Kidney (tissue), 14 donors: ENCODE data around the gene EXOC3. TPM values are rescaled to one million over a fixed set of nuclear protein-coding genes. Genes with fewer than 3 reads are reported as not detected.
A peak's percentile ranks its signal among the peaks of the same experiment; 100 is the strongest.

Experiments
- DNase-seq, 5 donors: peaks; one replicate each; pipeline ENCODE4 v3.0.0-alpha.2; 2013 to 2020
- FAIRE-seq: peaks from 2 replicates; lab custom pipeline; 2012; peaks lifted over from hg19 to GRCh38; lab: Jason Lieb, UNC
- H3K27ac ChIP-seq, 2 donors: one replicate each; pipeline ENCODE4 v1.7.0; 2013; ENCODE audit warnings: low read depth in 2 of 2, low read length in 2 of 2, inconsistent platforms in 1 of 2
- H3K27me3 ChIP-seq: one replicate; pipeline ENCODE4 v1.7.1; 2013; ENCODE audit warnings: low read length, inconsistent platforms; ENCODE audit not compliant: control insufficient read depth, insufficient read depth
- H3K36me3 ChIP-seq, 3 donors: one replicate each; pipeline versions ENCODE4 v1.7.0 to v1.7.1; 2013; ENCODE audit warnings: low read length in 3 of 3, control low read depth in 1 of 3, inconsistent platforms in 1 of 3; ENCODE audit not compliant: insufficient read depth in 3 of 3, control insufficient read depth in 2 of 3
- H3K4me1 ChIP-seq, 3 donors: one replicate each; pipeline versions ENCODE4 v1.7.0 to v1.7.1; 2013; ENCODE audit warnings: low read length in 3 of 3, inconsistent platforms in 1 of 3, low read depth in 1 of 3; ENCODE audit not compliant: control insufficient read depth in 2 of 3, insufficient read depth in 2 of 3
- H3K4me3 ChIP-seq, 3 donors: one replicate each; pipeline versions ENCODE4 v1.7.0 to v1.8.1; 2013; ENCODE audit warnings: low read length in 3 of 3, control low read depth in 1 of 3, inconsistent platforms in 1 of 3
- H3K9ac ChIP-seq, 3 donors: one replicate each; pipeline versions ENCODE4 v1.7.0 to v1.7.1; 2013; ENCODE audit warnings: low read length in 3 of 3, control low read depth in 1 of 3, inconsistent platforms in 1 of 3
- H3K9me3 ChIP-seq, 3 donors: one replicate each; pipeline versions ENCODE4 v1.7.0 to v1.7.1; 2013; ENCODE audit warnings: low read length in 3 of 3, control low read depth in 1 of 3, inconsistent platforms in 1 of 3; ENCODE audit not compliant: control insufficient read depth in 2 of 3, insufficient read depth in 1 of 3
- intact Hi-C: fragments of 100-400 bp; cut with DNase I; formaldehyde crosslinking; loops from one replicate; pipeline ENCODE4 v1.11.1; 2022
- polyA plus RNA-seq: library from polyadenylated mRNA; stranded (reverse); fragments of 350-450 nt; fragmentation: Illumina TruSeq; extraction: RNeasy Lipid Tissue Mini Kit (QIAGEN cat#74804); gene quantifications from one replicate; pipeline ENCODE4 v1.2.3, GENCODE V29; 2014; ENCODE audit warnings: low read depth, low replicate concordance; ENCODE audit not compliant: insufficient read depth
- total RNA-seq: library from RNA; stranded (reverse); fragmentation: NEBNext Ultra II Directional; extraction: Animal tissue kit (Norgen Biotek cat#: 25700); gene quantifications from one replicate; pipeline ENCODE4 v1.2.1, GENCODE V29; 2021
- TF ChIP-seq, protein P1 (sequence below): IDR thresholded peaks from 3 replicates; pipeline ENCODE4 v1.5.1; 2012; ENCODE audit warnings: mild to moderate bottlenecking, moderate library complexity, borderline replicate concordance; ENCODE audit not compliant: insufficient read depth; ENCODE audit errors: extremely low read depth
- donor health status: control.
- donor health status: control.
- donor health status: control.
- donor health status: control.
- donor health status: control.
- donor health status: DM: yes; HTN: yes; CAD: no.
- donor health status: Normal renal cell carcinoma (clear cell type).

The EXOC3 gene
- total and polyA plus RNA-seq, 2 donors from 2014 or later = 40.5 to 71.5 TPM

DNA sequence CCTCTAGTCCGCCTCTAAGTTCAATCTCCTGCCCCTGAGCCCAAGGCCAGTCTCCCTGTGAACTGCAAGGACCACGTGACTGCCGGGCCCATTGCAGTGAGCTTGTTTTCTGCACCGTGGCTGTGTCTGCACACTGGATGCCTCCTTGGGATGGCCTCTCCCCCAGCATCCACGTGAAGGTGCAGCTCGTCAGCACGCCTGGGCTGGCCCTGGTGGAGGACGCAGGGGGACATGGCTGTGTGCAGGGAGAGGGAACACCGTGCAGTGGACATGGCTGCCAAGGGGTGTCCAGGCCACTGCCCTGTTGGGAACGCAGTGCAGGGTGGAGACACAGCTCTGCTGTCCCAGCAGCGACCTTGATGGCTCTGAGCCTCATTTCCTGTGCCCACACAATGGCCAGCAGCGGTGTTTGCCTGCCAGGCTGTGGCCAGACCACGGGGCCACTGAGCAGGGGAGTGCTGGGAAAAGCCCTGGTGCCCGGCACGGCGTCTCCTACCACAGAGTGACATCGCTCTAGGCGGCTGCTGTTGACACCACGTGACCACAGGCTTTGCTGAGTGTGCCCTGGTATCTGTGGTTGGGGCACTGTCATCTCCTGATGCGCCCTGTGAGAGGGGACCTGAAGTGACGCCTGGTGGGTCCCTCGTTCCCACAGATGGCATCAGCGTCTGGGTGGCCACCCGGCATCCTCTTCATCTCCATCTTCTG lies 26.9 kb upstream of the EXOC3 start:
- no peaks in the 10 kb centered on the region for H3K9me3 ChIP-seq
- TF ChIP-seq, protein P1, sequence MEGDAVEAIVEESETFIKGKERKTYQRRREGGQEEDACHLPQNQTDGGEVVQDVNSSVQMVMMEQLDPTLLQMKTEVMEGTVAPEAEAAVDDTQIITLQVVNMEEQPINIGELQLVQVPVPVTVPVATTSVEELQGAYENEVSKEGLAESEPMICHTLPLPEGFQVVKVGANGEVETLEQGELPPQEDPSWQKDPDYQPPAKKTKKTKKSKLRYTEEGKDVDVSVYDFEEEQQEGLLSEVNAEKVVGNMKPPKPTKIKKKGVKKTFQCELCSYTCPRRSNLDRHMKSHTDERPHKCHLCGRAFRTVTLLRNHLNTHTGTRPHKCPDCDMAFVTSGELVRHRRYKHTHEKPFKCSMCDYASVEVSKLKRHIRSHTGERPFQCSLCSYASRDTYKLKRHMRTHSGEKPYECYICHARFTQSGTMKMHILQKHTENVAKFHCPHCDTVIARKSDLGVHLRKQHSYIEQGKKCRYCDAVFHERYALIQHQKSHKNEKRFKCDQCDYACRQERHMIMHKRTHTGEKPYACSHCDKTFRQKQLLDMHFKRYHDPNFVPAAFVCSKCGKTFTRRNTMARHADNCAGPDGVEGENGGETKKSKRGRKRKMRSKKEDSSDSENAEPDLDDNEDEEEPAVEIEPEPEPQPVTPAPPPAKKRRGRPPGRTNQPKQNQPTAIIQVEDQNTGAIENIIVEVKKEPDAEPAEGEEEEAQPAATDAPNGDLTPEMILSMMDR = no peak
- H3K4me1 ChIP-seq = no peaks in the 10 kb centered on the region
- H3K27ac ChIP-seq = no peak overlapping the region
- no peak for FAIRE-seq
- no peak overlapping the region for H3K9ac ChIP-seq
- intact Hi-C loops = no loop called here
- no peaks in the 10 kb centered on the region for H3K27me3 ChIP-seq
- H3K36me3 ChIP-seq = no peaks in the 10 kb centered on the region
- DNase-seq = peak in 2 of 5 donors; percentile 51 to 58
- H3K4me3 ChIP-seq = no peak overlapping the region

DNA sequence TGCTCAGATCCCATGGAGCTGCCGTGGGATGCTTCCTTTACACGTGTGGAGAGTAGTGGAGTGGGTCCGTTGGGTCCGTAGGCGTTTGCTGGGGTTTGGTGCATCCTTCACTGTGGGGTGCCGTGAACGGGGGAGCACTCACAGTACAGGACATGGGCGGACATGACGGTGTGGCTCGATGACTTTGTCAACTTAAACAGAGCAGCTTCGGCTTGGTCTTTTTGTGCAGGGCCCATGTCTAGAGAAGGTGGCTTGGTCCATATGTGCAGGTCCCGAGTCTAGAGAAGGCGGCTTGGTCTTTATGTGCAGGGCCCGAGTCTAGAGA lies 26.4 kb upstream of the EXOC3 start:
- intact Hi-C loops = no loop called here
- TF ChIP-seq, protein P1 = no peak
- H3K27ac ChIP-seq = no peak overlapping the region
- no peak overlapping the region for H3K9ac ChIP-seq
- DNase-seq = no peak
- H3K27me3 ChIP-seq = no peaks in the 10 kb centered on the region
- no peaks in the 10 kb centered on the region for H3K9me3 ChIP-seq
- H3K36me3 ChIP-seq = no peaks in the 10 kb centered on the region
- H3K4me1 ChIP-seq = no peaks in the 10 kb centered on the region
- FAIRE-seq = no peak
- H3K4me3 ChIP-seq = no peak overlapping the region

DNA sequence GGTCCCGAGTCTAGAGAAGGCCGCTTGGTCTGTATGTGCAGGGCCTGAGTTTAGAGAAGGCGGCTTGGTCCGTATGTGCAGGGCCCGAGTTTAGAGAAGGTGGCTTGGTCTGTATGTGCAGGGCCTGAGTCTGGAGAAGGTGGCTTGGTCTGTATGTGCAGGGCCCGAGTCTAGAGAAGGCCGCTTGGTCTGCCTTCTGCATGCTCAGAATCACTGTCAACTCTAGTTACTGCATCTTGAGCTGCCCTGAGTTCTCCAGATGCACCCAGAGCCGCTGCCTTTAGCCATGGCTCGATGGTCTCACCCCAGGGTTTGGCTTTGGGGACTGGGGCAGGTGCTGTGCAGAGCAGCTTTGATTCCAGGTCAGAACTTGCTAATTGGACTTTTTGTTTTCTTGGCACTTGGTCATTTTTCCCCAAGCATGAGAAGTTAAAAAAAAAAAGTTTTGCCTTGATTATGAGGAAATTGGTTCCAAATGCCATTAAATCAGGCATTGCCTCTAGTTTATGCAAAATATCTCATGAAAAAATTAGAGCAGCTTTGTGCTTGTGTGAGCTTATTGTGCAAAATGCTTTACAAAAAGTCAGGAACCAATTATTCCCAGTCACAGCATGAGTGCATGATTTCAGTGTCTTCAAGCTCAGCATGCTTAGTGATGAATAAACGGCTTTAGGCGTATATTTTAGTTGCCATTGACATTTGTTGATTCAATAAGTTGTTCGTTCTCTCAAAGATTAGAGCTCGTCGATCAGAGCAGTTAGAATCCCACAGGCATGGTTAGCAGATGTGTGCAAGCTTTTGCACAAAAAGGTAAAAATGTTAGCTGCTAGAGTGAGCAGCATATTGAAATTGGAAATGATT lies 25.4 kb upstream of the EXOC3 start:
- DNase-seq (peak in 2 of 5 donors; percentile 16 to 37), FAIRE-seq (no peak)
- Histone ChIP-seq H3K36me3 (no peaks in the 10 kb centered on the region), H3K4me3 (no peak overlapping the region), H3K9me3 (no peaks in the 10 kb centered on the region), H3K9ac (no peak overlapping the region), H3K27ac (no peak overlapping the region), H3K27me3 (no peaks in the 10 kb centered on the region), H3K4me1 (no peaks in the 10 kb centered on the region)
- intact Hi-C loops = no loop called here
- TF ChIP-seq, protein P1 = no peak
